Vagina (tissue), 2 donors: ENCODE measurements around the gene MEG3.

Experiments
- CTCF ChIP-seq, 3 experiments: fragments of 450-650 bp in 2 of 3; fragments of 200-600 bp in 1 of 3; sonication (generic) in 1 of 3; IDR thresholded peaks; one replicate each; pipeline ENCODE4 v1.5.1; 2017 to 2019; ENCODE audit warnings: antibody characterized with exemption in 3 of 3, mild to moderate bottlenecking in 2 of 3, moderate library complexity in 2 of 3
- POLR2AphosphoS5 ChIP-seq, 2 donors: sonication (generic); formaldehyde crosslinking; IDR thresholded peaks; one replicate each; pipeline ENCODE4 v1.9.0; 2017; ENCODE audit warnings: antibody characterized with exemption in 2 of 2, mild to moderate bottlenecking in 2 of 2, low read depth in 1 of 2; ENCODE audit not compliant: insufficient read depth in 1 of 2

GRCh38 chr14:100862277-100862676 is 36.4 kb downstream of the MEG3 start:
- TF ChIP-seq CTCF (IDR thresholded peaks at IDR 0.05) (no peak), POLR2AphosphoS5 (IDR thresholded peaks at IDR 0.05; ENCODE audit: insufficient read depth in 1 of 2, low read depth in 1 of 2) (no peak)
